NCI-H446 (cell line): ENCODE results near the gene FGF11.
"Not testable (repeated sequence)": the region's sequence is repeated elsewhere in the genome, so short reads cannot be mapped to it uniquely, and the experiment has no call there.

Experiments used
- DNase-seq, 2 experiments: peaks; one replicate each; lab custom pipeline; 2025; lab: John Stamatoyannopoulos, UW

Gene FGF11

DNA sequence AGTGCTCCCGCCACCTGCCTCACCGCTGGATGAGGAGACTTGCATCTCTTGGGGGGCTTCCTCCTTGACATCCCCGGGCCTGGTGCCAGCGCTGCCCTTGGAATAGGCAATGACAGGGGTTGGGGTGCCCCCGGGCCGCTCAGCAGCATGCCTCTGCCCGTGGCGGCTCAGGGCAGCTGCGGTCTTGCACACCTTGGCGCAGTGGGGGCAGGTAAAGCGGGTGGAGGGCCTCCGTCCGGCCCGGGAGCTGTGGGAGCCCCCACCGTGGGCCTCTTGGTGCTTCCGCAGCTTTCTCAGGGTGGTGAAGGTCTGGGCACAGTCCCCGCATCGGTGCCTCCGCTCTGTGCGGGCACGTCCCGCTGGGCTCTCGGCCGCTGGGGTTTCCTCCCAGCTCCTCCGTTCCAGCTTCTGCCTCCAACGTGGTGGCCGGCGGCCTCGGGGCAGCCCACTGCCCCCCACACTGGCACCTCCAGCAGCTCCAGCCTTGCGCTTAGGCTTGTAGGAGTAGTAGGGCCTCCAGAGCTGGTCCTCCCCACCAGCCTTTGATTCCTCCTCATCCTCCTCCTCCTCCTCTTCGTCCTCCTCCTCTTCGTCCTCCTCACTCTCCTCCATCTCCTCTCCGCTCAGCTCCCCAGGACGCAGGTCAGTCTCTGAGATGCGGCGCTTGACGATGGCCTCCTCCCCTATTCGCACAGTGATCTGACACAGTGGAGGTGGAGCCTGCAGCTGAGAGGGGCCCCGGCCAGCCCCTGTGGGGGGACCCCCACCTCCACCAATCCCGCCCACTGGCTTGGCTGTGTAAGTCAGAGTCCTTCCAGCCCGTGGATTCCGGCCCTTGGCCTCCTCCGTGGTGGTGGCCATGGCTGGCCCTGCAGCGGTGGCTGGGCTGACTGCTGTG, 23.4 kb downstream of the FGF11 start:
- DNase-seq = no peak

DNA sequence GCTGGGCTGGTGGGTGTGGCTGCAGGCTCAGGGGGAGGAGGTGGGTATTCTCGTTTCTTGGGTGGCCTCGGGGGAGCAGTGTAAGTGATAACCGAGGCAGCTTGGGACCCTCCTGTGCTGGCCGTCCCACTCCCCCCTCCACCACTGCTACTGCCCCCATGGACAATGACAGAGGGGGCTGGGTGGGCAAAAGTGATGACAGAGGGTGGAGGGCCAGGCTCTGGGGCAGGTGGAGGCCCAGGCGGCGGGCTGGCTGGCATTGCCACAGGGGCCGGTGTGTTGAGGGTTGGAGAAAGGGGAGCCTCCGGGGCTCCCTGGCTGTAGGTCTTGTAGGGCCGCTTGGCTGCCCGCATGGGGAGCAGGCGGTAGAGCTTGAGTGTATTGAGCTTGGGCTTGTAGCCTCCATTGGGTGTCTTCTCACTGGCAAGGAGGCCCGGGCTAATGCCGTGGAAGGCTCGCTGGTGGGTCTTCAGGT, 24.1 kb downstream of the FGF11 start:
- no peak for DNase-seq

DNA sequence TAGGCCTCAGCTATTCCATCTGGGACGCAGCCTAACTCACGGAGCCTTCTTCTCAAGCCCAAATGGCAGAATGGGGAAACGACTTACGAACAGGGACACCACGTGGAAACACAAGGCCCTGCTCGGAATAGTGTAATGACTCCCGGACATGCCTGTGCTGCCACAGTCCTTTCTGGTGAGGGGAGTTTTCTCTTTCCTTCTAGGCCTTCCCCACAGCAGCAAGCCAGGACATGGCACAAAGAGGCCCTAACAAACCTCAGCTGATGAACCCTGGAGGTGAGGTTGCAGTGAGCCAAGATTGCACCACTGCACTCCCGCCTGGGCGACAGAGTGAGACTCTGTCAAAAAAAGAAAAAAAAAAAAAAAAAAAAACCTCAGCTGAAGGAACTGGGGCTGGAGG, 24.8 kb downstream of the FGF11 start:
- DNase-seq = no peak

DNA sequence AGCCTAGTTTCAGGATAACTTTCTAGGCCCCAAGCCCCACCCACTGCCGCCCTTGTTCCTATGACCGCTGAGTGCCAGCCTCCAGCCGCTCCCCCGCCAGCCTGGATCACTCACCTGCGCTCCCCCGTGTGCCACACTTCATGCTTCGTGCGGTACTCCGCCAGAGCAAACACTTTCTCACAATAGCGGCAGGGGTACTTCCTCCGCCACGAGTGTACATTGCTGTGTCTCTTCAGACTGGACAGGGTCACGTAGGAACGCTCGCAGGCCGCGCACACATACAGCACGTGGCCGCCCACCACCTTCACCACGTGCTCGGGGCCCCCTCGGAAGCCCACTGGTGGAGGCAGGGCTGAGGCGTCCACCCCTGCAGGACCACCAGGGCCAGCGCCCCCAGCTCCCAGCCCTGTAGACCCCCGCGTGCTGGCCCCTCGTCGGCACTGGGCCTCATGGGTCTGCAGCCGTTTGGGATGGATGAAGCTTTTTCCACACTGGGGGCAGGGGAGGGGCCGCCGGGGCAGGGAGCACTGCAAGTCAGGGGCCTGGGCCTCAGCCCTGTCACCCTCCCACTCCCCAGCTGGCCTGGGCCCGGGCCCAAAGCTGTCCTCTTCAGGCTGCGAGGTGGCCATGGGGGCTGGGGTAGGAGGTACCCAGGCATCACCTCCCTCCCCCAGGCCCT, 26.4 kb downstream of the FGF11 start:
- DNase-seq = no peak

DNA sequence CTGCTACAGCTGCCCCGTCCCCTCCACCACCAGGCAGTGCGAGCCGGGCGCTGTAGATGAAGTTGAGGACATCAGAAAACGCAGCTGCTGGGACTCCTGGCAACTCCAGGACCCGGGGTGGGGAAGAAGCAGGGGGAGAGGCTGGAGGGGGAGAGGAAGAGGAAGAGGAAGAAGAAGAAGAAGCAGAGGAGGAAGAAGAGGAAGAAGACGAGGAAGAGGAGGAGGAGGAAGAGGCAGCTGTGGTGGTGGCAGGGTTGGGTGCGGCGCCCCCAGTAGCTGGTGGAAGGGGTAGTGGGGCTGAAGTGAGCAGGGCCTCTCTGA, 27.0 kb downstream of the FGF11 start:
- DNase-seq = no peak

DNA sequence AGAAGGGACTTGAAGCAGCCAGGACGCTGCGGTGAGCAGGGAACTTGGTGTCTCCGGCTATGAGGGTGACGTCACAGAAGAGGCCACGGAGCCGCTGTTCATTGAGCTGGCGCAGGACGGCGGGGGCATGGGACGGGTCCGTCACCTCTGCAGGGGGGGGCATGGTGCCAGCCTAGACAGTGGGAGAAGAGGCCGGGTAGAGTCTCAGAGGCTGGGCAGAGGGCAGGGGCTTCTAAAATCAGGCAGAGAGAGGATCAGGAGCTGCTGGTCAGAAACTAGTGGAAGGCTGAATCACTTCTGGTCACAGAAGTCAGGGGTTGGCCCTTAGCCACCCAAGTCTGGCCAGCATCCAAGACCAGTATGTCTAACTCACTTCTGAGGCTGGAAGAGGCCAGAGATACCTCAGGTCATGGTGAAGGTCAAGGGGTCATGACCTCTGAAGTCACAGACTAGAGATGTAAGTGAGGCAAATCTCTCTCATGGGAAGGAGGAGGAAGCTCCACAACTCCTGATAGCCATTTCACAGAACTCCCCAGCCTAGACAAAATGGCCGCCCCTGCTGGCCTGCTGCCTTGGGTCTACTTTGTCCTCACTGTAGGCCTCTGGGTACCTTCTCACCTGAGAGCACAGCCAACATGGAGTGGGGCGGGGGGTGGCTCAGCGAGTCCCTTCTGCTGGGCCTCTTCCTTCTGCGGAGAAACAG, 27.5 kb downstream of the FGF11 start:
- no peak for DNase-seq

DNA sequence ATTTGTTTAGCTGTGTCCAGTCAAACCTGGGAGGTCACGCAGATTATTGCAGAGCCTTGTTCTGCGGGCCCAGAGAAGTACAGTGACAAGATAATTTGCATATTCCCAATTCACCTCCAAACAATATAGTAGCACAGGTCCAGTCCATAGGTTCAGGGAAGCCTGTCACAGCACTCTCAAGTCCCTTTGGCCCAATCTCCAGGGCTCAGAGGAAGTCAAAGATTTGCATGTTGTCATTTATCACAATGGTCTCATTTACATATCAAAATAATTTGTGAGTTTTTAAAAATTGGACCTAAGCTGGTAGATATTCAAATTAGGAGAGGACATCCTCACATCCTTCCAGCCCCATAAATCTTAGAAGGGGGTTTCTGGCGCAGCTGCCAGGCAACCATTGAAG, 28.2 kb downstream of the FGF11 start:
- DNase-seq = no peak

DNA sequence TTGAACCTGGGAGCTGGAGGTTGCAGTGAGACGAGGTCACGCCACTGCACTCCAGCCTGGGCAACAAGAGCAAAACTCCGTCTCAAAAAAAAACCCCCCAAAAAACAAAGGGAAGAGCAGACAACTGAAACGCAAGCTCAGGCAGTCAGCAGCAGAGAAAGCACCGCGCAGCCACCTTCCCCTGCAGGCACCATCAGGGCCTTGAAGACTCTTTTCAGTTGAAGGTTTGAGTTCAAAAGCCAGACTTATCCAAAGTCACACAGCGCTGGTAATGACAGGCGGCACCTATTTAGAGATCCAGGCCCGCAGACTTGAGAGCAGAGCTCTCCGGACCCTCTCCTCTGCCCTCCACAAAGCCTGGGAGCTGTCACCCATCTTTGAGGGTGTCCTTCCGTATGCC, 29.0 kb downstream of the FGF11 start:
- no peak for DNase-seq

DNA sequence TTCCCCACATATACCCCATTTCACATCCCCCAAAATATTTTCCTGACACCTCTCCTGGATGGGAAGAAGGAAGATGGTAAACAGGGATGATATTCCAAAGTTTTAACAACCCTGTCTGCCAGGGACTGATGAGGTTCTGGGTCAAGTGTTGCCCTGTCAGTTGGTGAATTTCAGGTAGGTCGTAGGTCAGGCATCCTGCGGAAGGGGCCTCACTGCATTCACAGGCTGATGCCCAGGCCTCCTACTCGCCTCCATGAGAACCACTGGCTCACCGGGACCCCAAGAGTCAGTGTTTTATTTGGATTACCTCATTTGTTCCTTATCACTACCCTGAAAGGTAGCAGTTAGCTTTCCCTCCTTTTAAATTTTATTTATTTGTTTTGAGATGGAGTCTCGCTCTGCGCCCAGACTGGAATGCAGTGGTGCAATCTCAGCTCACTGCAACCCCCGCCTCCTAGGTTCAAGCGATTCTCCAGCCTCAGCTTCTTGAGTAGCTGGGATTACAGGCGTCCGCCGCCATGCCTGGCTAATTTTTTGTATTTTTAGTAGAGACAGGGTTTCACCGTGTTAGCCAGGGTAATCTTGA, 29.6 kb downstream of the FGF11 start:
- DNase-seq = no peak

DNA sequence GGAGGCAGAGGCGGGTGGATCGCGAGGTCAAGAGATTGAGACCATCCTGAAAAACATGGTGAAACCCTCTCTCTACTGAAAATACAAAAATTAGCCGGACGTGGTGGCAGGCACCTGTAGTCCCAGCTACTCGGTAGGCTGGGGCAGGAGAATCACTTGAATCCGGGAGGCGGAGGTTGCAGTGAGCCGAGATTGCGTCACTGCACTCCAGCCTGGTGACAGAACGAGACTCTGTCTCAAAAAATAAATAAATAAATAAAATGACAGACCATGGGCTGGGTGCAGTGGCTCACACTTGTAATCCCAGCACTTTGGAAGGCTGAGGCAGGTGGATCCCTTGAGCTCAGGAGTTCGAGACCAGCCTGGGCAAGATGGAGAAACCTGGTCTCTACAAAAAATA, 30.5 kb downstream of the FGF11 start:
- DNase-seq = not testable (repeated sequence)

DNA sequence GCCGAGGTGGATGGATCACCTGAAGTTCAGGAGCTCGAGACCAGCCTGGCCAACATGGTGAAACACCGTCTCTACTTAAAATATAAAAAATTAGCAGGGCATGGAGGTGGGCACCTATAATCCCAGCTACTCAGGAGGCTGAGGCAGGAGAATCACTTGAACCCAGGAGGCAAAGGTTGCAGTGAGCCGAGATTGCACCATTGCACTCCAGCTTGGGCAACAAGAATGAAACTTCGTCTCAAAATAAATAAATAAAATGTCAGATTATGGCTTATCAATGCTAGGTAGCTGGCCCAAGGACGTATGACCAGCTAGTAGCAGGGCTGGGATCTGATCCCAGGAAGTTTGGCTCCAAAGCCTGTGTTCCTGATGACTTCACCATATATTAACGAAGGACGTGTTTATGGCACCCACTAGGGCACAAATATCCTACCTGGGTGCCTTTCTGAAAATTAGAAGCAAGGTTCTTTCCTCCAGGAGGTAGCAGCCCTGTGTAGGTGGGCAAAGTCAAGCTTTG, 31.2 kb downstream of the FGF11 start:
- not testable (repeated sequence) for DNase-seq

DNA sequence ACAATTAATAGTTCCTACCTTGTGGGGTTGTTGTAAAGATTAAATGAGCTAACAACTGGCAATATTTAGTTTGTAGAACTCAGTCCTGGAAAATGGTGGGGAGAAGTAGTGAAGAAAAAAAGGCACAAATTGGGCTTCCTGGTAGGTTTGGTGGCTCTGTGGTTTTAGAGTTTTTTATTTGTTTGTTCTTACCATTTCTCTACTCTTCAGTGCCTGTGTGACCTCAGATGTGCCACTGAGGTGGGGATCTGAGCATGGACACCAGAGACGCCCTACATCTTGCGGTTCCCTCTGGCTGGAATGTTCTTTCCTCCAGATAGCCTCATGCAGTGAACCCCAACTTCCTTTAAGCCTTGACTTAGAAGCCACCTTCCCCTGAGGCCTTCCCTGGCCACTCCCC, 32.4 kb downstream of the FGF11 start:
- no peak for DNase-seq

DNA sequence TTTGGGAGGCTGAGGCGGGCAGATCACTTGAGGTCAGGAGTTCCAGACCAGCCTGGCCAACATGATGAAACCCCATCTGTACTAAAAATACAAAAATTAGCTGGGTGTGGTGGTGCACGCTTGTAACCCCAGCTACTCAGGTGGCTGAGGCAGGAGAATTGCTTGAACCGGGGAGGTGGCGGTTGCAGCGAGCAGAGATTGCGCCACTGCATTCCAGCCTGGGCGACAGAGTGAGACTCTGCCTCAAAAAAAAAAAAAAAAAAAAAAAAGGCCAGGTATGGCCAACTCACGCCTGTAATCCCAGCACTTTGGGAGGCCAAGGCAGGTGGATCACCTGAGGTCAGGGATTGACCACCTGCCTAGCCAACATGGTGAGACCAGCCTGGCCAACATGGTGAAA, 35.5 kb downstream of the FGF11 start:
- not testable (repeated sequence) for DNase-seq

DNA sequence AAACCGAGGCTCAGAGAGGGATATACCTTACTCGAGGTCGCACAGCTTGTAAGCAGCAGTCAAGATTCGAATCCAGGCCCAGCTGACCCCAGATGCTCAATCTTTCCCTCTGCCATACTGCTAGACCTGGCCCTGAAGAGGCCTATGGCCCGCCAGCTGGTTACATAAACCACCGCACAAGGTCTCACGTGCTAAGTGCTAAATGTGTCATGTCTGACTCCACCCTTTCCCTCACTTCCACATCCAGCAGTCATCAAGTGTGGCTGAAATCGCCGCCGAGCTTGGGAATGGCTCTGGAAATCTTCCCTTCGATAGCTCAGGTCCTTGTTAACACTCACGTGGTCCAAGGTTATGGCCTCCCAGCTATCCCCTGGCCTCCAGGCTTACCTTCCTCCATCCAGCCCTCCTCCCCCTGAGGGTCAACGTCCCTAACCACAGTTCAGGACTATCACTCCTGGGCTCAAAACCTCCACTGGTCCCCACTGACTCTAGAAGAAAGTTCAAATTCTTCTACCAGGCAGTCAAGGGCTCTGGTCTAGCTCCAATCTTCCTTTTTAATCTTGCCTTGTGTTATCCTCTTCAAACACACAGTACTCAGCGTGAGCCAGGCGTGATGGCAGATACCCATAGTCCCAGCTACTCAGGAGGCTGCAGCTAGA, 36.6 kb downstream of the FGF11 start:
- DNase-seq = no peak

DNA sequence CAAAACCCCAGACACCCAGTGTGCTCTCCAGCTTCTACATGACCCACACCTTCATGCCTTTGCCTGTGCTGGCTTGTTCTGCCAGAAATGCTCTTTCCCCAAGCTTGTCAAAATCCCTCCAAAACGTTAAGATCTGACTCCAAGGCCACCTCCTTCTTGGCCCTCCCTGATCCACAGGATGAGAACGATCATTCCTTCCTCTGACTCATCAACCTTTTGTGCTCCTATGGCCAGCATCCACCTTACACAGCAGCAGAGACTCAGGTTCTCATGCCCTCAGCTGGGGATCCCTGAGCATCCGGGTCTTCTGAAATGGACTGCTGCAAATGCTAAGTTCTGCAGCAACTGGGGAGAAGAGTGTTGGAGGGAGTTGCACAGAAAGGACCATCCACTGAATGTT, 37.2 kb downstream of the FGF11 start:
- no peak for DNase-seq

DNA sequence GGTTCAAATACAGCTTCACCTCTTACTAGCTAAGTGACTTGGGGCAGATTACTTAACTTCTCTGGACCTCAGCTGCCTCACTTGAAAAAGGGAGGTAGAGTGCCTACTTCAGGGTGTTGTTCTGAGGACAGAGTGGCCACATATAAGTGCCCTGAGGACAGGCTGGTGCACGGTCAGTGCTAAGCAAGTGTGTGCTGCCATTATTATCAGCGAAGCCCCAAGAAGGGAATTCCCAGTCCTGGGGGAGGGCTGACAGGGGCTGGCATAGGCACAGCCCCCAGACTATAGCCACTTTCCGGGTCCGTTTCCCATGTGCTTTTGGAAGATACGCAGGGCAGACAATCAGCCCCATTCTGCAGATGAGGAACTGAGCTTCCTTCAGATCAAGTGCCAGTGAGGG, 37.6 kb downstream of the FGF11 start:
- DNase-seq = no peak

DNA sequence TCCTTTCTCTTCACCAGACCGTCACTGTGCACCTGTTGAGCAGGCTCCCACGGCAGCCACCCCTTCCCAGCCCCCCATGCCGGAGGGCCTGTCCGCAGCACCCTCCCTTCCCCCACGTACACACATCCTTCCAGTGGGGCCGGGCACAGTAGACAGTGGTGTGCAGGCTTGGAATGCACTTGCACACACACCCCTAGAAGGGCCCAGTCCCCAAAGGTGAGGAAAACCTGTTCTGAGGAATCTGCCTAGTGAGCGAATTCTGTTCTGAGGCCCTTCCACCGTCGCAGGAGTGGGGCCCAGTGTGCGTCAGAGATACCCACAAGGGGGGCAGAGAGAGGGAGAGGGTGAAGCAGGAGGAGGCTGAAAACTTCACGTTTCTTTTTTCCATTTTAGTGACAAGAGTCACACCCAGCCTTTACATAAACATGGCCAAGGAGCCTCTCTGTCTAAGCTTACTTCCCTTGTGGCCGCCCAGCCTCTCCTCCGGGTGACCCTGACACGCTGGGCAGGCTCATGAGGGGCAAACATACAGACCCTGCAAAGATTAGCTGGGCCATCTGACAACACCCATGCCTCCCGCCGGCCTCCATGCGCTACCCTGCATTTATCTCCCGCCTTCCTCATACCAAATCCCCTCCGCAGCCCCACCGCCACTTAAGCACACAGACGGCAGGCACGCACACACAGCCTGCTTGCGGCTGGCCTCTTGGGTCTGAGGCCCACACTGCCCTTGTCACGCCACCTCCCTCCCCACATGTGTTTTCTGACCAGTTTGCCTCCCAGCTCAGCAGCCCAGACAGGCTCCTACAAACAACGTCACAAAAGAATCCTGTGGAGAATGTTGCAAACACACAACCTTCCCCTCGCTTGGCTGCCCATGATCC, 38.3 kb downstream of the FGF11 start:
- DNase-seq = no peak

DNA sequence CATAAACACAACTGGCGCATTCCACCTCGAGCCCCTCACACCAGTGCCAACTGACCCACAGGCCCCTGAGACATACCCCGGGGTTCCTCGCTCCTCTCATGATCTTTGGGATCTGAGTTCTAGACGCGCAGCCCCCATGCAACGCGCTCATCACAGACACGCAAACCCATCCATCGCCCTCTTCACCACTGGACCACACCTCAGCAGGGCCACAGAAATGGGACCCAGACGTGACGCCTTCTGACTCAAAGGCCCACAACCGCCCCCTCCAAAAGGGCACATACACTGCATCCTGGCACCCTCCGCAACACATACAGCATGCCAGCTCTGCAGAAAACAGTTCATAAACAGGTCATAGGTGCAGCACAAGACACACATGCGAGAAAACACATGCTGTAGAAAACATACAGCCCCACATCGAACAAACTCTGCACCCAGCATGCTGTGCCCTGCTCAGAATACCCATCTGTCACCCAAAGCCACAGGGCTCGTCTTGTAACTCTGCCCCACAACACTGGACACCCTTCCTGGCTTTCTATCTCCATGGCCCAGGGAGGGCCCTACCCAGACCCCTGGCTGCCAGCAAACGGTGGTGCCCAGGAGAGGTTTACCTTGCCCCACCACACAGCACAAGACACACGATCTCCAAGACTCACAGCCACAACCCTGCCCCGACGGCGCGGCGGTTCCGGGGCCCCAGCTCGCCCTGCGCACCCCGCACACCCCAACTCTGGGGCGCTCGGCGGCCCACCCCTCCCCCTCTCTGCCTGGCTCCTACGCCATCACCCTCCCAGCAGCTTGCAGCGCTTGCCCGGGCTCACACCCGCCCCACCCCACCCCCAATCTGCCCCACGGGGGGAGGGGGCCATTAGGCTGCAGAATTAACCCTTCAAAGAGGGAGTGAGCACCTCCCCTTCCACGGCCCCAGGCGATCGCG, 39.2 kb downstream of the FGF11 start:
- no peak for DNase-seq
